ENCODE measurements around the gene GAB1. TPM values are rescaled to one million over a fixed set of nuclear protein-coding genes. Genes with fewer than 3 reads are reported as not detected.
A peak's percentile ranks its signal among the peaks of the same experiment; 100 is the strongest.

The GAB1 gene
- total RNA-seq, 1 donor from 2014 or later = 0.65 TPM

DNA sequence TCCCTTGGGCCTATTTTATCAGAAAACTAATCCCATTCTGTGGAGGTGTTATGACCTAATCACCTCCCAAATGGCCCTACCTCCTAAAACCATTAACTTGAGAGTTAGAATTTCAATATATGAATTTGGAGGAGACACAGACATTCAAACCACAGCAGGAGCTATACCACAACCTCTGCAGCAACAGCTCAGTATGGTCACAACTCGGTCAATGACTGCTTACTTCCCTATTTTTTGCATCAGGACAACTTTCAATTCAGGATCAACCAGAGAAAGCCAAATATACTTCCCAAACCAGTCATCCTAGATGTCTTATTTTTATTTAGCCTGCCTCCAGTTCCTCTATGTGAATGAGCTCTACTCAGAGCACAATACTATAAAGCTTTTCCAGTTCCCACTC lies 165.6 kb downstream of the GAB1 start:
- no peaks in the 10 kb centered on the region for H3K36me3 Mint-ChIP-seq (ENCODE audit: low read depth)
- intact Hi-C loops (cut with micrococcal nuclease) = no loop called here
- H3K4me1 Mint-ChIP-seq = no peaks in the 10 kb centered on the region
- no peak overlapping the region for H3K27ac Mint-ChIP-seq
- H3K27me3 Mint-ChIP-seq = peaks cover 2% of the 10 kb centered on the region
- H3K9me3 Mint-ChIP-seq = peaks cover 3% of the 10 kb centered on the region
- no peak overlapping the region for H3K4me3 Mint-ChIP-seq
- no peak for DNase-seq

DNA sequence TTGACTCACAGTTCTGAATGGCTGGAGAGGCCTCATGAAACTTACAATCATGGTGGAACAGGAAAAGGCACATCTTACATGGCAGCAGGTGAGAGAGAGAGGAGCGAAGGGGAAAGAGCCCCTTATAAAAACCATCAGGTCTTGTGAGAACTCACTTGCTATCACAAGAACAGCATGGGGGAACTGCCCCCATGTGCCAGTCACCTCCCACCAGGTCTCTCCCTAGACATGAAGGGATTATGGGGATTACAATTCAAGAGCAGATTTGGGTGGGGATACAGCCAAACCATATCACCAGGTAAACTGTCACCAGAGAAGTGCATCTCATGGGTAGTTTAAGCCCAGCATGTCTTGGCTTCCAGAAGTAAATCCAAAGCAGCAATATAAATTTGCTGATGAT lies 169.4 kb downstream of the GAB1 start:
- Mint-ChIP-seq H3K9me3 (peaks cover 2% of the 10 kb centered on the region), H3K36me3 (ENCODE audit: low read depth) (no peaks in the 10 kb centered on the region), H3K27ac (no peak overlapping the region), H3K27me3 (peaks cover 27% of the 10 kb centered on the region), H3K4me3 (no peak overlapping the region), H3K4me1 (no peaks in the 10 kb centered on the region)
- intact Hi-C loops (cut with micrococcal nuclease) = no loop called here
- DNase-seq = no peak

DNA sequence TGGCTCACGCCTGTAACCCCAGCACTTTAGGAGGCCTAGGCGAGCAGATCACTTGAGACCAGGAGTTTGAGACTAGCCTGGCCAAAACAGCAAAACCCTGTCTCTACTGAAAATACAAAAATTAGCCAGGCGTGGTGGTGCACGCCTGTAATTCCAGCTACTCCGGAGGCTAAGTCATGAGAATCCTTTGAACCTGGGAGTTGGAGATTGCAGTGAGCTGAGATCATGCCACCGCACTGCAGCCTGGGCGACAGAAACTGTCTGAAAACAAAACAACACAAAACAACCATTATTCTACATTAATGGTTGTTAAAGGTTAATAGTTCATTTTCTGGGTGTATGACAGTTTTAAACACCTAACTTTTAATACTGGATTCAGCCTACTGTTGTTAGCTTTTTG lies 175.2 kb downstream of the GAB1 start:
- no peak overlapping the region for H3K27ac Mint-ChIP-seq
- intact Hi-C loops (cut with micrococcal nuclease) = loop anchor here (2.0 to 10.0 kb wide), 3 partner anchors 175 to 1973 kb away; partner anchors contain the start of genes GAB1, INPP4B and SMAD1

DNA sequence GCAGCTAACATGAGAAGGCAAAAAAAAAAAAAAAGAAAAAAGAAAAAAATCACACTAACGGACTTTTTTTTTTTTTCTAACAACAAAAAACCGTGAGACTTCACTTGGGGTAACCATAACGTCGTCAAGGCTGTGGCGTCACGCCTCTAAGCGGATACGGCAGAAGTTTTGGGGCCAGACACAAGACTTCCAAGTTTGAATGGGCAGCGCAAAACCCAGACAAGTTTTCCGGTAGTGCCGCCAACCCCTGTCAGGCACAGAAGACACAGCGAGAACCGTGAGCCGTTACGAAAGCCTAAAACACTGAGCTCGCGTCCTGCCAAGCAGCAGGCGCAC lies 176.3 kb downstream of the GAB1 start:
- Mint-ChIP-seq H3K27ac (peak overlapping the region; percentile 97), H3K9me3 (no peaks in the 10 kb centered on the region), H3K27me3 (peaks cover 19% of the 10 kb centered on the region), H3K36me3 (ENCODE audit: low read depth) (peaks cover 24% of the 10 kb centered on the region), H3K4me1 (peaks cover 25% of the 10 kb centered on the region), H3K4me3 (peak overlapping the region; percentile 100)
- intact Hi-C loops (cut with micrococcal nuclease) = loop anchor here (1.0 to 10.0 kb wide), 7 partner anchors 154 to 1972 kb away; partner anchors contain the start of genes ABCE1, ANAPC10, GAB1 and INPP4B
- no peak for DNase-seq

More for the DNA sequence above, 175.2 kb downstream of the GAB1 start:
- Mint-ChIP-seq H3K36me3 (ENCODE audit: low read depth) (peaks cover 16% of the 10 kb centered on the region), H3K4me1 (peaks cover 21% of the 10 kb centered on the region), H3K27me3 (peaks cover 26% of the 10 kb centered on the region), H3K9me3 (no peaks in the 10 kb centered on the region), H3K4me3 (no peak overlapping the region)
- no peak for DNase-seq

DNA sequence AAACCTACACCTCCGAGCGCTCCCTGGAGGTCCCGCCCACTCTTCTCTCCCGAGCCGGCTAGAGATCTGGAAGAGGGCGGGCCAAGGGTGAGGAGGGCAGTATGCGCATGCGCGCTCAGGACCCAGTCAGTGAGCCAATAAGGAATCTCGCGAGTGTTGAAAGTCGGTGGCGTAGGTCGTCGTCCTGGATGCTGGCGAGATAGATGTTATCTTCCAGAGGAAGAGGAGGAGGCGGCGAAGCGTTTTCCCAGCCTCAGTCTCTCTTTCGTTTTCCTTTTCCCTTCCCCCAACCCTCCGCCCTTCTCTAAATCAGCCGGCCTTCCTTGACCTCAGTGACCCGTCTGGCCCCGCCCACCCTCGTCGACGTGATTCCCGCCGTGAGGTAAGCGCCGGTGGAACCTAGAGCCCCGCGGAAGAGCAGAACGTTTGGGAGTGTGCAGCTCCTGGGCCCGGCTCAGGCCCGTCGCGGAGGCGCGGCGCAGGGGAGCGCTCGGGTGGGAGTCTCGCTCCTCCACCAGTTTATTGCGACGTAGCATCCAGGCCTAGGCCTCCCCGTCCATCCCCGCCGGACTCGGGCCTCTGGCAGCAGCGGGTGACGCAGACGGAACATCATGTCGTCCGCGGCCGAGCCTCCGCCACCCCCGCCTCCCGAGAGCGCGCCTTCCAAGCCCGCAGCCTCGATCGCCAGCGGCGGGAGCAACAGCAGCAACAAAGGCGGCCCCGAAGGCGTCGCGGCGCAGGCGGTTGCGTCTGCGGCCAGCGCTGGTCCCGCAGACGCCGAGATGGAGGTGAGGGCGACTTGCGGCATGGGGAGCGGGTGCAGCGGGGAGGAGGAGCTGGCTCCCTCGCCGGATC lies 176.9 kb downstream of the GAB1 start, which contains the start of gene SMARCA5:
Gene SMARCA5 (plus strand): TSS at position 389 of the 855 bp plus-strand sequence. CDS start 223 bp downstream, at position 612.
- DNase-seq = peak; percentile 98
- H3K9me3 Mint-ChIP-seq = no peaks in the 10 kb centered on the region
- H3K27ac Mint-ChIP-seq = peak within 1 kb of the TSS; percentile 97
- intact Hi-C loops (cut with micrococcal nuclease) = loop anchor here (1.0 to 10.0 kb wide), 8 partner anchors 45 to 1971 kb away; partner anchors contain the start of genes ABCE1, ANAPC10, GAB1 and INPP4B
- H3K27me3 Mint-ChIP-seq = peaks cover 14% of the 10 kb centered on the region
- H3K4me1 Mint-ChIP-seq = peaks cover 25% of the 10 kb centered on the region
- peaks cover 26% of the 10 kb centered on the region for H3K36me3 Mint-ChIP-seq (ENCODE audit: low read depth)
- peak within 1 kb of the TSS; percentile 100 for H3K4me3 Mint-ChIP-seq

DNA sequence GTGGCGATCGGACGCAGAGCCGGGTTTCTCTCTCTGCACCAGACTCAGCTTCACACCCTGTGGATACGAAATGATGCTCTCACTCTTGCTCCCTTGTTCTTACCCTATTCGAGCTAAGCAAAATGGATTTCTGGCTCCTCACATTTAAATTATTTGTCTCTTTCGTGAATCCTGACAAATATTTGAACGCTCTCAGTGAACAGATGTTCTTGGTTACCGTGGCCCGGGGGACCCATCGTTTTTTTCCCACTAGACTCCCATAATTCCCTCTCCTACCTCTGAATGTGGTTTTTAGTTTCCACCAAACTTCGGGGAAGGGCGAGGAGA lies 177.5 kb downstream of the GAB1 start:
- Mint-ChIP-seq H3K4me1 (peaks cover 30% of the 10 kb centered on the region), H3K9me3 (no peaks in the 10 kb centered on the region), H3K27me3 (peaks cover 10% of the 10 kb centered on the region), H3K4me3 (peak overlapping the region; percentile 100), H3K27ac (peak overlapping the region; percentile 97), H3K36me3 (ENCODE audit: low read depth) (peaks cover 30% of the 10 kb centered on the region)
- intact Hi-C loops (cut with micrococcal nuclease) = loop anchor here (2.0 to 10.0 kb wide), 3 partner anchors 45 to 1971 kb away; partner anchors contain the start of genes INPP4B and SMAD1
- no peak for DNase-seq

DNA sequence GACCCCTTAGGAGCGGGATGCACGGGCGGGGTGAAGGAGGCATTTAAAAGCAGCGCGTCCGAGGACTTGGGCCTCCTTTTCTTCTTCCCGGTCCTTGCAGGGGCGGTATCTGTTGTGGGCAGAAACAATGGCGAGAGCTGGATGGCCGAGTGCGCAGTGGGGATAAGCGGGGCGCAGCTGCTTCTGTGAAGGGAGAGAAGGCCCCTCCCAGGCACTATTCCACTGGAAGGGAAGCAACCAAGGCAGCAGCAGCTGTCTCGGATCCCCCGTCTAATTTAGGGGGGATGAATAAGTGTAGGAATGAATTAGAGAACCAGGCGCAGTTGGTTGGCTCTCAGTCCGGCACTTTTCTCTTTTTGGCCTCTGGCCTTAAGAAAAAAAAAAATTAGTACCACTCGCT lies 177.8 kb downstream of the GAB1 start:
- Mint-ChIP-seq H3K9me3 (no peaks in the 10 kb centered on the region), H3K4me3 (peak overlapping the region; percentile 100), H3K27me3 (peaks cover 10% of the 10 kb centered on the region), H3K36me3 (ENCODE audit: low read depth) (peaks cover 34% of the 10 kb centered on the region), H3K4me1 (peaks cover 34% of the 10 kb centered on the region), H3K27ac (peak overlapping the region; percentile 97)
- DNase-seq = peak; percentile 76
- intact Hi-C loops (cut with micrococcal nuclease) = loop anchor here (2.0 to 10.0 kb wide), 3 partner anchors 44 to 1970 kb away; partner anchors contain the start of genes INPP4B and SMAD1

DNA sequence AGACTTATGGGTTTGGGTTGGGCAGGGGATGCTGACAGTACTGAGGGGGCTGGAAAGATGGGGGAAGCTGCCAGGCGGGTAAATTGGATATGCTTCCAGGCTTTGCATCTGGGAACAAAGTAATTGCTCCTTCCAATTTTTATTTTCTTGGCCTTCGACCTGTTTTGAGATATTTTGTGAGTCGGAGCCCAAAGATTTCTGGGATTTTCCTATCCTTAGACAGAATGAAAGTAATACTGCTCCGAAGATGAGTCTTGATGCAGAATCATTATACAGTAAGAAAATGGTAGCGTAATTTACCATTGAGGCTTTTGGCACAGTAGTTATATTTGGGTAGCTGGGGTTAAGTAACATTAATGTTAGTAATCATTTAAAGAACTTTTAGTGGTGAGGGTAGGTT lies 178.2 kb downstream of the GAB1 start:
- intact Hi-C loops (cut with micrococcal nuclease) = loop anchor here (2.0 to 10.0 kb wide), 3 partner anchors 44 to 1970 kb away; partner anchors contain the start of genes INPP4B and SMAD1
- H3K4me1 Mint-ChIP-seq = peaks cover 38% of the 10 kb centered on the region
- peaks cover 38% of the 10 kb centered on the region for H3K36me3 Mint-ChIP-seq (ENCODE audit: low read depth)
- H3K27ac Mint-ChIP-seq = peak overlapping the region; percentile 97
- H3K27me3 Mint-ChIP-seq = peaks cover 7% of the 10 kb centered on the region
- no peak for DNase-seq
- H3K9me3 Mint-ChIP-seq = no peaks in the 10 kb centered on the region
- peak overlapping the region; percentile 100 for H3K4me3 Mint-ChIP-seq

DNA sequence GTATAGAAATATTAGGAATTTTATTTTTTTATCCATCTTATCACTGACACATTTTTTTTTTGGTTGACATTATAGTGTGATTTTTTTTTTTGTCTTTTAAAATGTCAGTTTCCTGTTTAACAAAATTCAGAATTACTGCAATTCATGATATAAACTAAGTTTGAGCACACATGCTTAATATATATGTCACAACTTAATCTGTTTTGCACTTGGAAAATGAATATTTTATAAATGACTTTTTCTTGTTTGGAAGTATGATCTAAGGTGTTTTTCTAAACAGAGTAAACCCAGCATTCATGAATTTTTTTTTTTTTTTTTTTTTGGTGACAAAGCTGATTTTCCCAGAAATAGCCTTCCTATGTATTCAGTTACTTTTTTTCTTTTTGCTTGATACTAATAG lies 179.2 kb downstream of the GAB1 start:
- Mint-ChIP-seq H3K4me3 (peak overlapping the region; percentile 68), H3K27ac (no peak overlapping the region), H3K36me3 (ENCODE audit: low read depth) (peaks cover 39% of the 10 kb centered on the region), H3K4me1 (peaks cover 39% of the 10 kb centered on the region), H3K9me3 (no peaks in the 10 kb centered on the region), H3K27me3 (peaks cover 1% of the 10 kb centered on the region)
- no peak for DNase-seq
- intact Hi-C loops (cut with micrococcal nuclease) = loop anchor here (2.0 to 10.0 kb wide), 3 partner anchors 43 to 1969 kb away; partner anchors contain the start of genes INPP4B and SMAD1

DNA sequence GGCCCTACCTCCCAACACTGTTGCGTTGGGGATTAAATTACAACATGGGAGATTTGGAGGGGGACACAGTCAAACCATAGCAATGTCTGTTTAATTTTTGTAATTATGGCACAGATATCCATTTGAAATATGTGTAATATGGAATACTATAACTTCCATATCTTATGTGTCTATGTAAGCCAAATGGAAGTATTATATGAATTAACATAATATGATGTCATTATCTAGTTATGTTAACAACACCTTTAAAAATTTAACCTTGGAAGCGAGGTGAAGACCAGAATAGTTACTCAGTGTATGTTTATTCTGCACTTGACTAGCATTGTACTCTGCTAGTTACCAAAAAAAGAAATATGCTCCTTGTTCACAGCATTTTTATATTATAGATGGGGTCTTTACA lies 181.1 kb downstream of the GAB1 start:
- intact Hi-C loops (cut with micrococcal nuclease) = loop anchor here (10.0 kb wide), 2 partner anchors 673 to 1967 kb away; partner anchors contain the start of genes INPP4B and SMAD1
- no peaks in the 10 kb centered on the region for H3K9me3 Mint-ChIP-seq
- H3K4me1 Mint-ChIP-seq = peaks cover 44% of the 10 kb centered on the region
- no peak overlapping the region for H3K27ac Mint-ChIP-seq
- no peak overlapping the region for H3K4me3 Mint-ChIP-seq
- DNase-seq = no peak
- H3K36me3 Mint-ChIP-seq (ENCODE audit: low read depth) = peaks cover 49% of the 10 kb centered on the region
- no peaks in the 10 kb centered on the region for H3K27me3 Mint-ChIP-seq

Other genes with a start within 250 kb of the GAB1 start
- gene USP38, start 152.0 kb upstream of the GAB1 start, total RNA-seq = 28.5 and 28.7 TPM in 2 replicates
- gene SMARCA5, start 176.8 kb downstream of the GAB1 start, total RNA-seq = 59.0 and 60.6 TPM in 2 replicates

All from activated CD4-positive, alpha-beta T cell treated with anti-CD3 and anti-CD28 coated beads, Interleukin-2, amount 10 ng/mL, durations not matched to agents 24 days and 14 days (primary cell).